Activated naive CD4-positive, alpha-beta T cell treated with Interleukin-2 at 50 U/mL for 16 hours (primary cell): ENCODE data around the gene GJC2.

Source experiments
- DNase-seq: peaks from one replicate; pipeline ENCODE4 v3.0.0-alpha.2; 2020

Gene GJC2

GRCh38 chr1:228146417-228147150 lies 3.1 kb upstream of the GJC2 start:
- no peak for DNase-seq

GRCh38 chr1:228147151-228147693 lies 2.5 kb upstream of the GJC2 start:
- DNase-seq = no peak

GRCh38 chr1:228147768-228148167 lies 2.0 kb upstream of the GJC2 start:
- DNase-seq = no peak

- DNase-seq = no peak
Measured at GRCh38 chr1:228148196-228148861, 1.4 kb upstream of the GJC2 start.

GRCh38 chr1:228148935-228149405 lies 760 bp upstream of the GJC2 start:
- no peak for DNase-seq

GRCh38 chr1:228150120-228150460 lies 360 bp downstream of the GJC2 start:
- DNase-seq = no peak

- DNase-seq = no peak
Measured at GRCh38 chr1:228150461-228151179, 890 bp downstream of the GJC2 start.

GRCh38 chr1:228151180-228151925 lies 1.6 kb downstream of the GJC2 start:
- DNase-seq = no peak

- DNase-seq = no peak
Measured at GRCh38 chr1:228152097-228152917, 2.6 kb downstream of the GJC2 start.

GRCh38 chr1:228152918-228153258 lies 3.2 kb downstream of the GJC2 start:
- no peak for DNase-seq

- DNase-seq = no peak
Measured at GRCh38 chr1:228154021-228154669, 4.4 kb downstream of the GJC2 start.

GRCh38 chr1:228154670-228155571 lies 5.2 kb downstream of the GJC2 start:
- DNase-seq = peak; percentile 29

- no peak for DNase-seq
Measured at GRCh38 chr1:228155596-228156514, 6.1 kb downstream of the GJC2 start.

- no peak for DNase-seq
Measured at GRCh38 chr1:228156515-228156881, 6.8 kb downstream of the GJC2 start.

- DNase-seq = no peak
Measured at GRCh38 chr1:228156941-228157728, 7.4 kb downstream of the GJC2 start.

- no peak for DNase-seq
Measured at GRCh38 chr1:228157729-228158126, 8.0 kb downstream of the GJC2 start.

GRCh38 chr1:228158151-228159007 lies 8.6 kb downstream of the GJC2 start:
- DNase-seq = no peak
